ENCODE data around the gene BIN1.
A peak's percentile ranks its signal among the peaks of the same experiment; 100 is the strongest.

BIN1 gene, protein sequence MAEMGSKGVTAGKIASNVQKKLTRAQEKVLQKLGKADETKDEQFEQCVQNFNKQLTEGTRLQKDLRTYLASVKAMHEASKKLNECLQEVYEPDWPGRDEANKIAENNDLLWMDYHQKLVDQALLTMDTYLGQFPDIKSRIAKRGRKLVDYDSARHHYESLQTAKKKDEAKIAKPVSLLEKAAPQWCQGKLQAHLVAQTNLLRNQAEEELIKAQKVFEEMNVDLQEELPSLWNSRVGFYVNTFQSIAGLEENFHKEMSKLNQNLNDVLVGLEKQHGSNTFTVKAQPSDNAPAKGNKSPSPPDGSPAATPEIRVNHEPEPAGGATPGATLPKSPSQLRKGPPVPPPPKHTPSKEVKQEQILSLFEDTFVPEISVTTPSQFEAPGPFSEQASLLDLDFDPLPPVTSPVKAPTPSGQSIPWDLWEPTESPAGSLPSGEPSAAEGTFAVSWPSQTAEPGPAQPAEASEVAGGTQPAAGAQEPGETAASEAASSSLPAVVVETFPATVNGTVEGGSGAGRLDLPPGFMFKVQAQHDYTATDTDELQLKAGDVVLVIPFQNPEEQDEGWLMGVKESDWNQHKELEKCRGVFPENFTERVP

DNA sequence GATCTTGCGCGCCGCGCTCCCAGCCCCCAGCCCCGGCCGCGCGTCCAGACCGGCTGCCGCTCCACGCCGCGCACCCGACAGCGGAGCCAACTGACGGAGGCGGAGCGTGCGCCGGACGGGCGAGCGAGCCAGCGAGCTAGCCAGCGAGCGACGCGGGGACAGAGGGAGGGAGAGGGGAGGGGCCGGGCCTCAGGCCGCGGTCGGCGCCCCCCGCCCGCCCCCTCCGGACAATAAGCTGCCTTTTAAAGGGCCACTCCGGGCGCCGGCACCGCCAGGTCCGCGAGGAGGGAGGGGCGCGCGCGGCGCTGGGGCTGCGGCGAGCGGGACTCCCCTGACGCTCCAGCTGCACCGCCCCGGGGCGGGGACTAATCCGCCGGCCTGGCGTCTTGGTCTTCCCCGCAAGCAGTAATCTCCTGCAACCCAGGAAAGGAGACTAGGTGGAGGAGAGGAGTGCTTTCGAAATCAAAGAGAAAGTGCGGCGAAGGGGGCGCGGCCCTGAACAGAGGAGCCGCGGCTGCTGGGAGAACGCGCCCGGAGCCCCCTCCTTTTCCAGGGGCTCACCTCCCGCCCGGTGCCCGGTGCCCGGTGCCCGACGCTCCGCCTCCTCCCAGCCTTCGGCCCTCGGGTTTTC lies at the start of gene BIN1:
BIN1 (minus strand) TSS at position 164 of the 631 bp plus-strand sequence. CDS start 211 bp downstream, outside the sequence.
- peak; percentile 41 to 66 for DNase-seq (ENCODE audit: low read depth in 2 of 2)

DNA sequence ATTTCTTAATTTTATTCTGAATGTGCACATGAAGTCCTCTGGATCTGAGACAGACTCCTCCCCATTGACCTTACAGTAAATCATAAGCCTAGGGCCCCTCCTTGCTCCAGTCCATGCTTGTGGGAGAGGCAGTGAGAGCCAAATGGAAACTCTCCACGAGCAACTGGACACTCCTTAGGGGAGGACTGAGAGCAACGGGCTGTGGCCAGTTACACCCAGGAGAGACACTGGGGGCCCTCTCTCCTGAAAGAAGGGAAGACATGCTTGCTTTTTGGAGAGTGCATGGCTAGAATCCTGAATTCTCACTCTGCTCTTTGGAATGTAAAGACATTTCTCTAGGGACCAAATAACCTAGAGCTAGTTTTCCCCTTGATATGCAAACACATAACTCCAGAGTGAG lies 49.0 kb upstream of the BIN1 start:
- no peak for DNase-seq (ENCODE audit: low read depth in 2 of 2)

DNA sequence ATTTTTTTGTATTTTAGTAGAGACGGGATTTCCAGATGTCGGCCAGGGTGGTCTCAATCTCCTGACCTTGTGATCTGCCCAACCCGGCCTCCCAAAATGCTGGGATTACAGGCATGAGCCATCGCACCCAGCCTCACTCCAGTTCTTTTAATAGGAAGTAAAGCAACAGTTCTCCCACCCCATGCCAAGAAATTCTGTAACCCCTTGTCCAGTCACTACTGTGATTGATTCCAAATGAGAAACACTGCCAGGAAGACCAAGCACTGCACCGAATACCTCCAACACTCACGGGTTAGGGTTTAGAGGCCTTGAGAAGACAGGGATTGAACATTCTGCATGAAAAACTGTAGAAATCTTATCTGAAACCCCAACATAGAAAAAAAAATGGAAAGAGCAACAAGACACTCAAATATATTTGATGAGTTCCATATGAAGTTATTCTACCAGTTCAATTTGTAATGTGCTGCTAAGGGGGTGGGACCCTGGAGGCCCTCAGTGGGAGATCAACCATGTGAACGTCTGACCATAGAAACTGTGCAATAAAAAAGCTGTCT lies 48.2 kb upstream of the BIN1 start:
- no peak for DNase-seq (ENCODE audit: low read depth in 2 of 2)

DNA sequence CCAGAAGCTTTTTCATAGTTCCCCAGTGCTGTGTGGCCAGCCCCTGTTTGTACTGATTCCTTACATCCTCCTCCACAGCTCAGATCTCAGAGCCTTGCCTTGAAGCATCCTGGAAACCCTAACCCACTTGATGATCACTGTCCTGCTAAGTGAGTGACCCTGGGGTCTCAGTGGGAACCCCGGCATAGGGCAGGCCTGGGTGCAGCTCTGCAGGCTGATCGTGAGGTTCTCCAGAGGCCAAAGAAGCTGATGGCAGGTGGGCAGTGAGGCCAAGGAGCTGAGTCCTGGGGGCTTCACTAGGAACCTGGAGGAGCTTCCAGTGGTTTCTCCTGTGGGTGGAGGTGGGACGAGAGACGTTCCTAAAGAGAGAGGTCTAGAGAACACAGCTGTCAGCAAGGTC lies 47.4 kb upstream of the BIN1 start:
- no peak for DNase-seq (ENCODE audit: low read depth in 2 of 2)

DNA sequence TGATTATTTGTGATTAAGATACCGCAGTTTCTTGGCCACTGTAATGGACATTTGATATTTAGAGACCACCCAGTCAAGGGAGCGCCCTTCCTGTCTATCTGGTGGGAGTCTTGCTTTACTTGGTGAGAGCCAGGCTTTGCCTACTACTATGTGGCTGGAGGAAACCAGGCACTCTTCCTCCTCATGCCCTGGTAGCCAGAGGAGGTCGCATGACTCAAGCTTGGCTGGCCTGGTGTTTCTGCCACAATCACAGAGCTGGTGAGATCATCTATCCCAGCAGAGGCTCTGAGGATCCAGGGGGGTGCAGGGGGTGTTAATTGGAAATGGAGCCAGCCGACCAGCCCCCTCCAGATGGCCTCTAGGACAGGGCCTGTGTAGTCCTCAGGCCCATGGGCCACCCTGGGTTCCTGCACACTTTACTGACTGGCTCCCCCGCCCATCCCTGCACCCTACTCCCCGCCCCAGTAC lies 46.8 kb upstream of the BIN1 start:
- DNase-seq (ENCODE audit: low read depth in 2 of 2), result no peak

DNA sequence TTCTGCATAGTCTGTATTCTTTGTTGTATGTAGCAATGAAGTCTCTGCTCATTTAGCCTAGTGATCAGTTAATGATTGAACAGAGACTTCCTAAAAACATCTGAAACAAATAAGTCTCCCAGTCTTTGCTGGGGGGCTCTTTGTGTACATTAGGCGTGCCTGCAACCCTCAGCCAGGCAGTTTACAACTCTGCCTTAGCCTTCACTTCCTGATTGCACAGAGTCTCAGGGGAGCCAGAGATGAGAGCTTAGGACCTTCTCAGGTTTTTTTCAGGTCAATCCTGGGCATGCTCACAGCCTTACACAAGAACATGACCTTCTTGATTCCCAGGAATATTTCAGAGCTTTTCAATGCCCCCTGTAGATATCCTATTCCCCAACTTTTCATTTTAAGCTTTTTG lies 44.0 kb upstream of the BIN1 start:
- no peak for DNase-seq (ENCODE audit: low read depth in 2 of 2)

DNA sequence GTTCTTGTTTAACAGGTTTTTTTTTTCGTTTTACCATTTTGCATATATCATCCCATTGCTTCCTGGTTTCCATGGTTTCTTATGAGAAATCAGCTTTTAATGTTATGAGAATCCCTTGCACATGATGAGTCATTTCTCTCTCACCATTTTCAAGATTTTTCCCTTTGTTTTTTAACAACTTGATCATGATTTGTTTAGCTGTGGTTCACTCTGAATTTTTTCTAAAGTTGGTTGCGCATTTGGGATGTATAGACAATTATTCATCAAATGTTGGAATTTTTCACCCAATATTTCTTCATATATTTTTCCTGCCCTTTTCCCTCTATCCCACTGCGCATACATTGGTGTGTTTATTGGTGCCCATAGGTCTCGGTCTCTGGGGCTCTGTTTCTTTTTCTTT lies 42.4 kb upstream of the BIN1 start:
- no peak for DNase-seq (ENCODE audit: low read depth in 2 of 2)

DNA sequence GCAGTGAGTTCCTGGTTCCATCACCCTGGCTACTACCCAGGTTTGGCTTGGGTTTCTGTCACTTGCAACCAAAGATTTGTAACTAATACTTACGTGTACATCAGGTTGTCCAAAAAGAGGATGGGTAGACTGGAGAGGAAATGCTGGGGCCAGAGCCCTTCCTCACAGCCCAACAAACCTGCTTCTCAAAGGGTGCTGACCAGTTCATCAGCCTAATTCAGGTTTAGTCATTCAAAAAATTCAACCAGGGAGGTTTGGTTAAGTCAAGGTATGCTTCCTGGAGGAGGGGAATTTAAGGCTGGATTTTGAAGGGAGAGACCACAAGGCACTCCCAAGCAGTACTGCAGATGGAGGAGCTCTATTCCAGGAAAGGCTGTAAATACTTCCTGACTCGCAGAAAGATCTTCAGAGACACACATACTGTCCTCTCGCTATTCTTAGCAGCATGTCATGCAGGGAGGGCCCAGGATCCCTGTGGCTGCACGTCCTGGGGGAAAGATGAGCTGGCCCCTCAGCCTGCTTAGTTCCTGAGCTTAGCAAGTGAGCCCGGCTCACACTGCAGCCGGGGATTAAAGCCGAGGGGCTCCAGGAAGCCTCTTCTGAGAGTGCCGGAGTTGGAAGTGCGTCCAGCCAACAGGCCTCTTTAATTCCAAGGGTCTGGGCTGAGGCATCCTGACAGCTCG lies 40.0 kb upstream of the BIN1 start:
- DNase-seq (ENCODE audit: low read depth in 2 of 2), result no peak

DNA sequence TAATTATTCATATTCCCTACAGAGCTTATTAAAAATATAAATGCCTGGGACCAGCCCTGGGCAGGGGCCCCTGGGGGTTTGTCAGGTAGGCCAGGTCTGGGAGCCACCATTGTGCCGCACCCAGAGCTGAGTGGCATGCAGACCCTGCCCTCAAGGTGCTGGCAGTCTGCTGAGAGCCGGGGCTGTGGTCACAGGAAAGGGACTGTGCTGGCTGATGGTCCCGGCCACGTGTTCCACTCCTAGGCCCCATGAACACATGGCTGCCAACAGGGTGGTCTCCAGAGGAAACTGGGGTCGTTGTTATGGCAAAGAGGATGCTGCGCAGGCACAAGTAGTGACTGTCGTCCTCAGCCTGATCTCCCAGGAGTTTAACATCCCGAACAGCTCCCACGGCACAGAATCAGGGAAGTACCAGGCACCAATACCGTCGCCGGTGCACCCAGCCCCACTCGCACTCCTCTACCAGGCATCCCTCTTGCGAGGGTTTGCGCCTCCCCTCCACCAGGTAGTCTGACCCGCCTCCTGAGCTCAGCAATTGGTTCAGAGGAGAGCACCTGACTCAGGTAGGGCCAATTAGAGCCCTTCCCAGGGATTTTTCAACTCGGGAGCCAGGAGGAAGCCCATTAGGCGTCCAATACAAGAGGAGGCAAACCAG lies 39.2 kb upstream of the BIN1 start:
- no peak for DNase-seq (ENCODE audit: low read depth in 2 of 2)

DNA sequence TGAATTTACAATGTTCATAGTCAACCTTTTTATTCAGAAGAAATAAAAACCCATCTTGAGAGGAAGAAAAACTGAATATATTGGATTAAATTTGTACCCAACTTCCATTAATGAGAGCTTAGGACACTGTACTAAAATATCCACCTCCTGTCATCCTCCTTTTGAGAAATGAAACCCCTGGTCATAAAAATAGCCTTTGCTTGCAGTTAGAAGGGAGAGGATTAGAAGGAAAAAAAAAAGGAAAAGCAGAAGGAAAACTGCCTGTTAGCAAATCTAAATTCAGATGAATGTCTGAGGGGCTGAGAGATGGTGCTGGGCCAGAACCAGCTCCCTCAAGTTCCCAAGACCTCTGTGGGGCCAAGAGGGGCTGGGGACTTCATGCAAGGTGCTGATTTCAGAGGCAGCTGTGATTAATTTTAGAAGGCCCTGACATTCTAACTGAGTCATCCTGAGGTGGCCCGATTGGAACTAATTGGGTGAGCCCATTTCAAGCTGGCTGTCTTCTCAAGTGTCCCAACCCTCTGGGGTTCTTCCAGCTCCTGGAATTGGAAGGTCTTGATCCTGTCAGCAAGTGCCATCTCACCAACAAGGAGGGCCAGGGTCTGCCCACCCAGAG lies 38.4 kb upstream of the BIN1 start:
- no peak for DNase-seq (ENCODE audit: low read depth in 2 of 2)

DNA sequence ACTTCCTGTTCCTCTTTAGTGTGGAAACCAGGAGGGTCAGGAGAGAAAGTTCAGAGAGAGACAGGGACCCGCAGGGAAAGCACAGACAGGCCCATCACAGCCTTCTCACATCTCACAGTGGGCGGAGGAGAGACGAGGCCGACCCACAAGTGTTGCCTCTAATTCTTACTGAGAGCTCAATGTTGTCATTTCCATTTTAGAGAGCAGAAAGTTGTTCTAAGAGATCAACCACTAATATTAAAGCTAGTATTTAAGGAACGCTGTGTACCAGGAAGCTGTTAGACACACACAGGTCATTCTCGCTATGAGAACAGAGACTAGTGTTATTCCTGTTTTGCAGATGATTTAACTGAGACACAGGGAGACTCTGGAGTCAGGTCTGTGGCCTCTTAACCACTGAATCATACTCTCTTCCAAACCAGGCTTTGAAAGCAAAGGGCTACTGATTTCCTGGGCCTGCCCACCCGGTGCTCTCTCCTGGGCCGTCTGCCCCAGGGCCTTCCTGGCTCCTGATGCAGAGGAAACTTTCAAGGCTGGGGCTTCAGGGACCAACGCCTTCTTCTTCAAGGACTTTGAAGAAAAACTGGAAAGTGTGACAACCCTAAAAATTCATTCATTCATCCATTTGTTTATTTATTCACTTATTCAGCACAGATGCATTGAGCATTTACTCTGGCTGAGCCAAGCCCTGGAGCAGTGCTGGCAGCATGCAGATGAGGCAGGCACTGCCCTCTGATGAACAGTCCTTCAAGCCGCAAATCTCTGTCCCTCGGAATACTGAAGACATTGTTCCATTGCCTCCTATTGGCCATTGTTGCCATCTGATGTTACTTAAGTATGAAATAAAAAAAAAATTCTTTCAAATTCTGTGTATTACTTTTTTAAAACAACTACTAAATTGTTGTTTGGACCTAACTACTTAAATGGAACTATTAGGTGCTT lies 37.2 kb upstream of the BIN1 start:
- no peak for DNase-seq (ENCODE audit: low read depth in 2 of 2)

DNA sequence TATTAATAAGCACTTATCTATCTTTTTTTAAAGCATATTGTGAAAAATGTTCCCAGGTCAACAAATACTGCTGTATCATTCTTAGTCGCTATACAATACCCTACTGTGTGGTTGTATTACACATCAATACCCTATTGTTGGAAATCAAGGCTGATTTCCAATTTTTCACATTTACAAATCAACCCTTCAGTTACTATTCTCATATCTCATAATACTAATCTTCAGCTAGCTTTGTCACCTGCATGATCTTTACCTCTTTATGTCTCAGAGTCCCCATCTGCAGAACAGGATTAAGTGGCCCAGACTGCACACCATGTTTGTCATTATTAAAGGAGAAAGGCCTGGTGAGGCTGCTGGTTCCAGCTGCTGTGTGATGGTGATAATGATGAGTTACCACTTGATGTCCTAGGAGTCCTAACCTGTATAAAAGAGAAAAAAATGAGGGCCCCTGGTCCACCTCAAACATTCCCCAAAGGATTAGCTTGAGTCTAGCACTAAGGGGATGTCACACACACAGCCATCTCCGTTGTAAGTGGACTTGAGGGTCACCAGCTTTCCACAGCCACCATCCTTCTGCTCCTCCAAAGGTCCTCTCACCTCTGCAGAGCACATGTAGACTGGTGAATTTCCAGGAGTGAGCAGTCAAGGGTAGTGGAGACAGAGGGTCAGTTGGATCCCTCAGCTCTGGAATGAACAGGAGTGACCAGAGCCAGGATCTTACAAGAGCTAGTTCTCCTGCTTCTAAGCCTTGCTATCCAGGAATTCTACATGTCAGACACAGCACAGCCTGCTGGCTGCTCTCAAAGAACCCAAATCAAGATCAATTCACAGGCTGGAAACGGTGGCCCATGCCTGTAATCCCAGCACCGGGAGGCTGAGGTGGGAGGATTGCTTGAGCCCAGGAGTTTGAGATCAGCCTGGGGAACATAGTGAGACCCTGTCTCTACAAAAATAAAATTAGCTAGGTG lies 36.0 kb upstream of the BIN1 start:
- DNase-seq (ENCODE audit: low read depth in 2 of 2), result no peak

DNA sequence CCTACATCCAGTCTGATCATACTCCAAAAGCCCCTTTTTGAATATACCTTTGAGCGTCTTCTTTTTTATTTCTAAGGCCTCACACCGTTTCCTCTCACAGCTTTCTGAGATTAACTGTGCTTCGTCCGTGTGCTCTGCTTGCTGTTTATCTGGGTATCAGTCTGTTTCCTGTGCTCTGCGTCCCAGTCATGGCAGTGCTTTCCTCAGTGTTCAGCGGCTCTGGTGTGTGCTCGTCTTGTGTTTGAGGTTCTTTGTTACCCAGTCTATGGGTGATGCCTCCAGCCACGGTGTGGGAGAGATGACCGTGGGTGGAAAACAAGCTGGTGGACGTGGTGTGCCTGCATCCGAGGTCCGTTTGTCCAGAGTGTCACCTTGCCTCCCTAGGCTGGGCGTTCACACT lies 33.6 kb upstream of the BIN1 start:
- DNase-seq (ENCODE audit: low read depth in 2 of 2), result no peak

DNA sequence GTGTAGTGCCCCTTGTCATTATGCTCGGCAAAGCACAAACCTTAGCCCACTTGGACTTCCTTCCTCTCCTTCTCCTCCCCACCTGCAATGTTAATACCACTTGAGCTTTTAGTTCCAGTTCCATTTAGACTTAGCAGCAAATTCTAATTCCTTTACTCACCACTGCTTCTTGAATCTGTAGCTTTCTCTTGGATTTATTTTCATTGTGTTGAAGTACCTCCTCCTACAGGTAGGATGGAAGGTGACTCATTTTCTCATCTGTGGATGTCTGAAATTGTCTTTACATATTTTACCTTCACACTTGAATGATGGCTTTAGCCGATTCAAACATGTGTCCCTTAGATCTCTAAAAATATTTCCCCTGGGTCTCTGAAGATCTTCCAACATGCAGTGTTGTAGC lies 32.8 kb upstream of the BIN1 start:
- no peak for DNase-seq (ENCODE audit: low read depth in 2 of 2)

DNA sequence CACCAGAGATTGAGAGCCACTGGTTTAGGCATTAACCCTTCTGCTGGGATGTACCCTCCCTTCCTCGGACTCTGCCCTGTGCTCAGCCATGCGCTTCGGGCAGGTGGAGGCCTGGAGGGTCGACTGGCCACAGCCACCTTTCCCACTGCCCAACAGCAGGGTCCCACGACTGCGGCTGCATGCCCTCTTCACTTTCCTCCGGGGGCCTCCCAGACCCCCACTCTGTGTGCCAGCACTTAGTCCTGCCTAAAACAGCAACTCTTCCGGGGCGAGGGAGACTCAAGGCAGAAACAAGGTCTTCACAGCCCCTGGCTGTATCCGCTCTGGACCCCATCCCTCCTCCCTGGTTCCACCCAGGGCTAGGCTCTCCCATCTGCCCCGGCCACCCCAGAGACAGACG lies 31.3 kb upstream of the BIN1 start:
- DNase-seq (ENCODE audit: low read depth in 2 of 2), result no peak

DNA sequence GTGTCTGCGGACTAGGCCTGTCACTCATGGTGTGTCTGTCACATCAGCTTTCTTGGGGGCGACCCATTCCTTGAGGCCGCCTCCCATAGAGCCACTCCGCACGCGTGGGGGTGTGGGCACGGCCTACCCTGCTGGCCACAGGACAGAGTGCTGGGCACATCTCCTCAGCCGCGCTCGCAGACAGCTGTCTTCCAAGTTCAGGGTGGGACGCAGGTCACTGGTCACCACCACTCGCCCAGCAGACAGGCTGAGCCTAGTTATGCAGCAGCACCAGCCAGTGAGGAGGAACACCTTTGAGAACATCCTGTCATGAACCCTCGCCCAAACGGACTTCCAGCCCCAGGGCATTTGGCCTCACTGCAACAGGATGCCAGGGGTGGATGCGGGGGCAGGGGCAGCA lies 30.8 kb upstream of the BIN1 start:
- DNase-seq (ENCODE audit: low read depth in 2 of 2), result no peak

DNA sequence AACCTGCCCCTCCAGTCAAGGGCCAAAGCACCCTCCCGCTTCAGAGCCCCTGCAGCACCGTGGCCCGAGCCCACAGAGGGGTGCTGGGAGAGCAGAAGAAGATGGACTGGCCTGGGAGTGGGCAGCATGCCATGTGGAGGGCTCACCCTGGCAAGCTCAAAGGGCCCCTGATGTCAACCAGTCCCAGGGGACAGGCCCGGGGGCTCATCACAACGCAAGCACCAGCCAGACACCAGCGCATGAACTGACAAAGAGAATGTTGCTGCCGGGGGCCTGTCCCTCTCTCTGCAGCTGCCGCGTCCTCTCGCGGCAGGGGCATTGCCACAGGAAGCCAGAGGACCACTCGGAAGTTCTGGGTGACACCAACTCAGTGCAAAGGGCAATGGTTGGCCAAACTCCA lies 30.3 kb upstream of the BIN1 start:
- DNase-seq (ENCODE audit: low read depth in 2 of 2), result no peak

All from activated CD4-positive, alpha-beta T cell treated with anti-CD3 and anti-CD28 coated beads for 24 hours (primary cell).